ENCODE data around the gene PPFIA4. TPM values are rescaled to one million over a fixed set of nuclear protein-coding genes. Genes with fewer than 3 reads are reported as not detected.

PPFIA4 gene
- total RNA-seq, 6 experiments from 2014 or later, result 0.37 to 1.3 (median 0.58) TPM

DNA sequence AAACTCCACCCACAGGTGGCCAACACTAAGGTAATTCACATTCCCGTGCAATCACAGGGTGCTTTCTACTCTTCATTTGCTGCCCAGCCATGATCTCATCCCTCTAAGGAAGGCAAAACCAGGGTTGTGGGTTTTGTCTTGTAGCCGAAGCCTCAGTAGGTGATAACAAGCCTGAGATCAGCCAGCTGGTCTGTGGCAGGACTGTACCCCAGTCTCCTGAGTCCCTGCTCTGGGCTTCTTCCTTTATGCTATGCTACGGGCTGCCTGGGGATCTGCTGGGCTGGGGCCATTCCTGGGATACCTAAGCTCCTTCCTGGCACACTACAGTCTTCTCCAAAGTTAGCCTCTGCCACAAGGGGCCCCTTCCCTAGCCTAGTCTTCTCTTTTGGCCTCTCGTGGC, 9.8 kb downstream of the PPFIA4 start:
- Mint-ChIP-seq H3K36me3 (ENCODE audit: low read depth) (no peaks in the 10 kb centered on the region), H3K9me3 (no peaks in the 10 kb centered on the region), H3K4me3 (no peak overlapping the region), H3K4me1 (ENCODE audit: low read depth) (peaks cover 42% of the 10 kb centered on the region), H3K27ac (no peak overlapping the region), H3K27me3 (ENCODE audit: insufficient read depth) (peaks cover 11% of the 10 kb centered on the region)
- no peak for DNase-seq
- TF ChIP-seq, protein P1, sequence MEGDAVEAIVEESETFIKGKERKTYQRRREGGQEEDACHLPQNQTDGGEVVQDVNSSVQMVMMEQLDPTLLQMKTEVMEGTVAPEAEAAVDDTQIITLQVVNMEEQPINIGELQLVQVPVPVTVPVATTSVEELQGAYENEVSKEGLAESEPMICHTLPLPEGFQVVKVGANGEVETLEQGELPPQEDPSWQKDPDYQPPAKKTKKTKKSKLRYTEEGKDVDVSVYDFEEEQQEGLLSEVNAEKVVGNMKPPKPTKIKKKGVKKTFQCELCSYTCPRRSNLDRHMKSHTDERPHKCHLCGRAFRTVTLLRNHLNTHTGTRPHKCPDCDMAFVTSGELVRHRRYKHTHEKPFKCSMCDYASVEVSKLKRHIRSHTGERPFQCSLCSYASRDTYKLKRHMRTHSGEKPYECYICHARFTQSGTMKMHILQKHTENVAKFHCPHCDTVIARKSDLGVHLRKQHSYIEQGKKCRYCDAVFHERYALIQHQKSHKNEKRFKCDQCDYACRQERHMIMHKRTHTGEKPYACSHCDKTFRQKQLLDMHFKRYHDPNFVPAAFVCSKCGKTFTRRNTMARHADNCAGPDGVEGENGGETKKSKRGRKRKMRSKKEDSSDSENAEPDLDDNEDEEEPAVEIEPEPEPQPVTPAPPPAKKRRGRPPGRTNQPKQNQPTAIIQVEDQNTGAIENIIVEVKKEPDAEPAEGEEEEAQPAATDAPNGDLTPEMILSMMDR (IDR thresholded peaks at IDR 0.05), result no peak

DNA sequence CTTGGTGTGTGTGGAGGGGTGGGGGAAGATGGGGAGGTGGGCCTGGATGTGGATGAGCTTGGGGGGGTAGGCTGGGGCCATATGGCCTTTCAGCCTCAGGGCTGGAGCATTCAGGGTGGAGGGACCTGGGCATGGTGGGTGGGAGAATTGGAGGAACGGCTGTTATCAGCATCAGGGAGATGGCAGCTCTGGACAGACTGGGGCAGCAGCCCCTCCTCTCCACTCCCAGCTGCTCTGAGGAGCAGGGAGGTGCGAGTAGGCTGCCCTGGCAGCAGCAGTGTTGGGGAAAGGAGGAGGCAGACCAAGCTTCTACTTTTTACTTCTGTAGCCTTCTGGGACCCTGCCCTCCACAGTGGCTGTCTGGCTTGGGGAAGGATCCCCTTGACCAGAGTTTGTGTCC, 10.2 kb downstream of the PPFIA4 start:
- Mint-ChIP-seq H3K27ac (no peak overlapping the region), H3K4me1 (ENCODE audit: low read depth) (peaks cover 46% of the 10 kb centered on the region), H3K27me3 (ENCODE audit: insufficient read depth) (peaks cover 11% of the 10 kb centered on the region), H3K36me3 (ENCODE audit: low read depth) (no peaks in the 10 kb centered on the region), H3K4me3 (no peak overlapping the region), H3K9me3 (no peaks in the 10 kb centered on the region)
- DNase-seq, result no peak
- TF ChIP-seq, protein P1 (IDR thresholded peaks at IDR 0.05), result no peak

GRCh38 chr1:203037509-203038190, 11.4 kb downstream of the PPFIA4 start:
- Mint-ChIP-seq H3K27me3 (ENCODE audit: insufficient read depth) (peaks cover 11% of the 10 kb centered on the region), H3K27ac (peak overlapping the region; percentile 66), H3K4me3 (no peak overlapping the region), H3K36me3 (ENCODE audit: low read depth) (no peaks in the 10 kb centered on the region), H3K9me3 (no peaks in the 10 kb centered on the region), H3K4me1 (ENCODE audit: low read depth) (peaks cover 57% of the 10 kb centered on the region)
- TF ChIP-seq, protein P1 (IDR thresholded peaks at IDR 0.05), result no peak
- no peak for DNase-seq

GRCh38 chr1:203038217-203038741, 12.0 kb downstream of the PPFIA4 start:
- Mint-ChIP-seq H3K4me1 (ENCODE audit: low read depth) (peaks cover 57% of the 10 kb centered on the region), H3K9me3 (no peaks in the 10 kb centered on the region), H3K27me3 (ENCODE audit: insufficient read depth) (peaks cover 8% of the 10 kb centered on the region), H3K36me3 (ENCODE audit: low read depth) (no peaks in the 10 kb centered on the region), H3K27ac (peak overlapping the region; percentile 66), H3K4me3 (peak overlapping the region; percentile 50; the same call in 1 of the 2 replicates)
- peak; percentile 89 for DNase-seq
- TF ChIP-seq, protein P1 (IDR thresholded peaks at IDR 0.05), result 0 out of 2 replicates have a peak, but pooled peaks have one; percentile 22

DNA sequence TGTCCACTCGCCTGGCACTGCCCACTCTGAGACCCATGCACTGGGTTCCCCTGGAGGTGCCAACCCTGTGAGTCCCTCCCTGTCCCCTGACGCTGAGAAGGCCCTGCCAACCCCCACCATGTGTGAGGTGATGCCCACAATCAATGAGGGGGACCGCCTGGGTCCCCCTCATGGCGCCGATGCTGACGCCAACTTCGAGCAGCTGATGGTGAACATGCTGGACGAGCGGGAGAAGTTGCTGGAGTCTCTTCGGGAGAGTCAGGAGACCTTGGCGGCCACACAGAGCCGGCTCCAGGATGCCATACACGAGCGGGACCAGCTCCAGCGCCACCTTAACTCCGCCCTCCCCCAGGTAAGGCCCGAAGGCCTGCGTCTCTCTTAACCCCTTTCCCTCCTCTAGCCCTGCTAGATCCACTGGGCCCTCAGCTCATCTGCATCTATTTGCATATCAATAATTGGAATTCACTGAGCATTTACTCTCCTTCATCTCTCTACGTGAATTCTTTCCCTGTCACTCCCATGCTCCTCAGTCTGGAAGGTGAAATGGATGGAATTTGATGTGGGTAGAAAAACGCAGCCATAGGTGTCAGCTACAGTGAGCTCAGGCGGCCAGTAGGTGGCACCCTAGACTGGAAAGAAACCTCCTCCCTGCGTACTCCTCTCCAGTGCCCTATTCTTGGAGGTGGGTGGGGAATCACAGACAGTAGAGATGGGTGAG, 12.8 kb downstream of the PPFIA4 start:
- peak; percentile 61 for DNase-seq
- Mint-ChIP-seq H3K36me3 (ENCODE audit: low read depth) (no peaks in the 10 kb centered on the region), H3K9me3 (no peaks in the 10 kb centered on the region), H3K4me3 (peak overlapping the region; percentile 22; the same call in 1 of the 2 replicates), H3K27me3 (ENCODE audit: insufficient read depth) (peaks cover 8% of the 10 kb centered on the region), H3K27ac (peak overlapping the region; percentile 44; the same call in 1 of the 2 replicates), H3K4me1 (ENCODE audit: low read depth) (peaks cover 57% of the 10 kb centered on the region)
- TF ChIP-seq, protein P1 (IDR thresholded peaks at IDR 0.05), result peak; percentile 92

Data from HFFc6 (cell line).